H1 (cell line): ENCODE data around the gene DMBT1.

Source experiments
- BACH1 ChIP-seq: IDR thresholded peaks from 2 replicates; pipeline ENCODE4 v1.6.1; 2012; ENCODE audit warnings: low read length, improper control_type of control experiment
- CREB1 ChIP-seq: IDR thresholded peaks from 2 replicates; pipeline ENCODE4 v1.6.1; 2012; ENCODE audit warnings: inconsistent platforms
- FOSL1 ChIP-seq: IDR thresholded peaks from 2 replicates; pipeline ENCODE4 v1.6.1; 2011; ENCODE audit warnings: mild to moderate bottlenecking, low read depth, low read length, moderate library complexity; ENCODE audit not compliant: insufficient read depth
- JUN ChIP-seq: IDR thresholded peaks from 2 replicates; pipeline ENCODE4 v1.6.1; 2011; ENCODE audit warnings: low read depth, mild to moderate bottlenecking, improper control_type of control experiment, low read length
- NRF1 ChIP-seq: IDR thresholded peaks from 2 replicates; pipeline ENCODE4 v1.6.1; 2011; ENCODE audit warnings: mild to moderate bottlenecking, low read depth, low read length, improper control_type of control experiment
- POLR2A ChIP-seq, 2 experiments: IDR thresholded peaks; 1 replicate in 1 of 2; 2 replicates in 1 of 2; pipeline ENCODE4 v1.6.1; 2011; ENCODE audit warnings: low read depth in 2 of 2, low read length in 2 of 2, mild to moderate bottlenecking in 2 of 2; ENCODE audit errors: control extremely low read depth in 1 of 2
- POLR2AphosphoS5 ChIP-seq: IDR thresholded peaks from 2 replicates; pipeline ENCODE4 v1.6.1; 2011; ENCODE audit warnings: low read depth, low read length
- POU5F1 ChIP-seq: IDR thresholded peaks from 2 replicates; pipeline ENCODE4 v1.6.1; 2011; ENCODE audit warnings: low read depth, mild to moderate bottlenecking, low read length, moderate library complexity
- RBBP5 ChIP-seq: IDR thresholded peaks from 2 replicates; pipeline ENCODE4 v1.7.1; 2012; ENCODE audit warnings: low read depth, mild to moderate bottlenecking, inconsistent platforms, low read length, moderate library complexity, borderline replicate concordance
- TCF12 ChIP-seq: IDR thresholded peaks from 2 replicates; pipeline ENCODE4 v1.6.1; 2011; ENCODE audit warnings: low read depth, mild to moderate bottlenecking, low read length
- TF ChIP-seq, protein P1 (sequence below): fragments of 300-600 bp; sonication (generic); IDR thresholded peaks from 2 replicates; pipeline ENCODE4 v1.7.1; 2012; ENCODE audit warnings: low read length, moderate library complexity, mild to moderate bottlenecking, inconsistent platforms; ENCODE audit not compliant: insufficient replicate concordance
- TF ChIP-seq, protein P2 (sequence below): IDR thresholded peaks from 2 replicates; pipeline ENCODE4 v1.6.1; 2011; ENCODE audit warnings: low read depth, mild to moderate bottlenecking, low read length; ENCODE audit not compliant: insufficient read depth
- TF ChIP-seq, protein P3 (sequence below), 3 experiments: IDR thresholded peaks; 1 replicate in 2 of 3; 2 replicates in 1 of 3; pipeline versions ENCODE4 v1.5.1 to v1.6.1; 2011; ENCODE audit warnings: low read length in 3 of 3, mild to moderate bottlenecking in 3 of 3, inconsistent platforms in 2 of 3, low read depth in 1 of 3, moderate library complexity in 1 of 3; ENCODE audit not compliant: insufficient read depth in 1 of 3; ENCODE audit errors: control extremely low read depth in 1 of 3
- TF ChIP-seq, protein P4 (sequence below): IDR thresholded peaks from 2 replicates; pipeline ENCODE4 v1.6.1; 2012; ENCODE audit warnings: inconsistent platforms

DNA sequence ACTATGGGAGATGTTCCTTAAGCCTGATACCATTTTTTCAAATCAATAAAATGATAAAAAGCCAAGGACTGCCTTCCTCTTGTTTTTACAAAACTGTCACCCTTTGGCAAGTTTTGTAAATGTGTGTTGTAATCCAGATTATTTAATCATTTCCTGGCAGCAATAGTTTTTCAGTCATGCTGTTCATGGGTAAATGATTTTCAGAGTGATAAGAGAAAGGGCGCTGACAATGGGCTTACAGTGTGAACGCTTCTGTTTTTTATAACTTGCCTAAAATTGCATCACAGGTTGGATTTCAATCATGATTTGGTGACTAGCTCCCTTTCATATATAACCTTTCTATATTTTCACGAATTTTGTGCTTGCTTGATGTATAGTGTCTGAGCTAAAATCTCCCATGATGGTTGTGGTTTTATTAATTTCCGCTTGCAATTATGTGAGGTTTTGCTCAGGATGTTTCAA lies 19.0 kb upstream of the DMBT1 start:
- TF ChIP-seq RBBP5 (no peak), POLR2AphosphoS5 (no peak), TCF12 (no peak), CREB1 (no peak), BACH1 (no peak), FOSL1 (no peak), NRF1 (no peak), POU5F1 (no peak), JUN (no peak), POLR2A (IDR thresholded peaks at IDR 0.05; ENCODE audit: control extremely low read depth in 1 of 2, low read depth in 2 of 2, low read length in 2 of 2) (no peak)
- TF ChIP-seq, protein P1, sequence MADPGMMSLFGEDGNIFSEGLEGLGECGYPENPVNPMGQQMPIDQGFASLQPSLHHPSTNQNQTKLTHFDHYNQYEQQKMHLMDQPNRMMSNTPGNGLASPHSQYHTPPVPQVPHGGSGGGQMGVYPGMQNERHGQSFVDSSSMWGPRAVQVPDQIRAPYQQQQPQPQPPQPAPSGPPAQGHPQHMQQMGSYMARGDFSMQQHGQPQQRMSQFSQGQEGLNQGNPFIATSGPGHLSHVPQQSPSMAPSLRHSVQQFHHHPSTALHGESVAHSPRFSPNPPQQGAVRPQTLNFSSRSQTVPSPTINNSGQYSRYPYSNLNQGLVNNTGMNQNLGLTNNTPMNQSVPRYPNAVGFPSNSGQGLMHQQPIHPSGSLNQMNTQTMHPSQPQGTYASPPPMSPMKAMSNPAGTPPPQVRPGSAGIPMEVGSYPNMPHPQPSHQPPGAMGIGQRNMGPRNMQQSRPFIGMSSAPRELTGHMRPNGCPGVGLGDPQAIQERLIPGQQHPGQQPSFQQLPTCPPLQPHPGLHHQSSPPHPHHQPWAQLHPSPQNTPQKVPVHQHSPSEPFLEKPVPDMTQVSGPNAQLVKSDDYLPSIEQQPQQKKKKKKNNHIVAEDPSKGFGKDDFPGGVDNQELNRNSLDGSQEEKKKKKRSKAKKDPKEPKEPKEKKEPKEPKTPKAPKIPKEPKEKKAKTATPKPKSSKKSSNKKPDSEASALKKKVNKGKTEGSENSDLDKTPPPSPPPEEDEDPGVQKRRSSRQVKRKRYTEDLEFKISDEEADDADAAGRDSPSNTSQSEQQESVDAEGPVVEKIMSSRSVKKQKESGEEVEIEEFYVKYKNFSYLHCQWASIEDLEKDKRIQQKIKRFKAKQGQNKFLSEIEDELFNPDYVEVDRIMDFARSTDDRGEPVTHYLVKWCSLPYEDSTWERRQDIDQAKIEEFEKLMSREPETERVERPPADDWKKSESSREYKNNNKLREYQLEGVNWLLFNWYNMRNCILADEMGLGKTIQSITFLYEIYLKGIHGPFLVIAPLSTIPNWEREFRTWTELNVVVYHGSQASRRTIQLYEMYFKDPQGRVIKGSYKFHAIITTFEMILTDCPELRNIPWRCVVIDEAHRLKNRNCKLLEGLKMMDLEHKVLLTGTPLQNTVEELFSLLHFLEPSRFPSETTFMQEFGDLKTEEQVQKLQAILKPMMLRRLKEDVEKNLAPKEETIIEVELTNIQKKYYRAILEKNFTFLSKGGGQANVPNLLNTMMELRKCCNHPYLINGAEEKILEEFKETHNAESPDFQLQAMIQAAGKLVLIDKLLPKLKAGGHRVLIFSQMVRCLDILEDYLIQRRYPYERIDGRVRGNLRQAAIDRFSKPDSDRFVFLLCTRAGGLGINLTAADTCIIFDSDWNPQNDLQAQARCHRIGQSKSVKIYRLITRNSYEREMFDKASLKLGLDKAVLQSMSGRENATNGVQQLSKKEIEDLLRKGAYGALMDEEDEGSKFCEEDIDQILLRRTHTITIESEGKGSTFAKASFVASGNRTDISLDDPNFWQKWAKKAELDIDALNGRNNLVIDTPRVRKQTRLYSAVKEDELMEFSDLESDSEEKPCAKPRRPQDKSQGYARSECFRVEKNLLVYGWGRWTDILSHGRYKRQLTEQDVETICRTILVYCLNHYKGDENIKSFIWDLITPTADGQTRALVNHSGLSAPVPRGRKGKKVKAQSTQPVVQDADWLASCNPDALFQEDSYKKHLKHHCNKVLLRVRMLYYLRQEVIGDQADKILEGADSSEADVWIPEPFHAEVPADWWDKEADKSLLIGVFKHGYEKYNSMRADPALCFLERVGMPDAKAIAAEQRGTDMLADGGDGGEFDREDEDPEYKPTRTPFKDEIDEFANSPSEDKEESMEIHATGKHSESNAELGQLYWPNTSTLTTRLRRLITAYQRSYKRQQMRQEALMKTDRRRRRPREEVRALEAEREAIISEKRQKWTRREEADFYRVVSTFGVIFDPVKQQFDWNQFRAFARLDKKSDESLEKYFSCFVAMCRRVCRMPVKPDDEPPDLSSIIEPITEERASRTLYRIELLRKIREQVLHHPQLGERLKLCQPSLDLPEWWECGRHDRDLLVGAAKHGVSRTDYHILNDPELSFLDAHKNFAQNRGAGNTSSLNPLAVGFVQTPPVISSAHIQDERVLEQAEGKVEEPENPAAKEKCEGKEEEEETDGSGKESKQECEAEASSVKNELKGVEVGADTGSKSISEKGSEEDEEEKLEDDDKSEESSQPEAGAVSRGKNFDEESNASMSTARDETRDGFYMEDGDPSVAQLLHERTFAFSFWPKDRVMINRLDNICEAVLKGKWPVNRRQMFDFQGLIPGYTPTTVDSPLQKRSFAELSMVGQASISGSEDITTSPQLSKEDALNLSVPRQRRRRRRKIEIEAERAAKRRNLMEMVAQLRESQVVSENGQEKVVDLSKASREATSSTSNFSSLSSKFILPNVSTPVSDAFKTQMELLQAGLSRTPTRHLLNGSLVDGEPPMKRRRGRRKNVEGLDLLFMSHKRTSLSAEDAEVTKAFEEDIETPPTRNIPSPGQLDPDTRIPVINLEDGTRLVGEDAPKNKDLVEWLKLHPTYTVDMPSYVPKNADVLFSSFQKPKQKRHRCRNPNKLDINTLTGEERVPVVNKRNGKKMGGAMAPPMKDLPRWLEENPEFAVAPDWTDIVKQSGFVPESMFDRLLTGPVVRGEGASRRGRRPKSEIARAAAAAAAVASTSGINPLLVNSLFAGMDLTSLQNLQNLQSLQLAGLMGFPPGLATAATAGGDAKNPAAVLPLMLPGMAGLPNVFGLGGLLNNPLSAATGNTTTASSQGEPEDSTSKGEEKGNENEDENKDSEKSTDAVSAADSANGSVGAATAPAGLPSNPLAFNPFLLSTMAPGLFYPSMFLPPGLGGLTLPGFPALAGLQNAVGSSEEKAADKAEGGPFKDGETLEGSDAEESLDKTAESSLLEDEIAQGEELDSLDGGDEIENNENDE, result no peak
- TF ChIP-seq, protein P2, sequence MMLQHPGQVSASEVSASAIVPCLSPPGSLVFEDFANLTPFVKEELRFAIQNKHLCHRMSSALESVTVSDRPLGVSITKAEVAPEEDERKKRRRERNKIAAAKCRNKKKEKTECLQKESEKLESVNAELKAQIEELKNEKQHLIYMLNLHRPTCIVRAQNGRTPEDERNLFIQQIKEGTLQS, result no peak
- TF ChIP-seq, protein P3, sequence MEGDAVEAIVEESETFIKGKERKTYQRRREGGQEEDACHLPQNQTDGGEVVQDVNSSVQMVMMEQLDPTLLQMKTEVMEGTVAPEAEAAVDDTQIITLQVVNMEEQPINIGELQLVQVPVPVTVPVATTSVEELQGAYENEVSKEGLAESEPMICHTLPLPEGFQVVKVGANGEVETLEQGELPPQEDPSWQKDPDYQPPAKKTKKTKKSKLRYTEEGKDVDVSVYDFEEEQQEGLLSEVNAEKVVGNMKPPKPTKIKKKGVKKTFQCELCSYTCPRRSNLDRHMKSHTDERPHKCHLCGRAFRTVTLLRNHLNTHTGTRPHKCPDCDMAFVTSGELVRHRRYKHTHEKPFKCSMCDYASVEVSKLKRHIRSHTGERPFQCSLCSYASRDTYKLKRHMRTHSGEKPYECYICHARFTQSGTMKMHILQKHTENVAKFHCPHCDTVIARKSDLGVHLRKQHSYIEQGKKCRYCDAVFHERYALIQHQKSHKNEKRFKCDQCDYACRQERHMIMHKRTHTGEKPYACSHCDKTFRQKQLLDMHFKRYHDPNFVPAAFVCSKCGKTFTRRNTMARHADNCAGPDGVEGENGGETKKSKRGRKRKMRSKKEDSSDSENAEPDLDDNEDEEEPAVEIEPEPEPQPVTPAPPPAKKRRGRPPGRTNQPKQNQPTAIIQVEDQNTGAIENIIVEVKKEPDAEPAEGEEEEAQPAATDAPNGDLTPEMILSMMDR (IDR thresholded peaks at IDR 0.05; ENCODE audit: control extremely low read depth in 1 of 3, insufficient read depth in 1 of 3, low read depth in 1 of 3, low read length in 3 of 3), result no peak
- TF ChIP-seq, protein P4, sequence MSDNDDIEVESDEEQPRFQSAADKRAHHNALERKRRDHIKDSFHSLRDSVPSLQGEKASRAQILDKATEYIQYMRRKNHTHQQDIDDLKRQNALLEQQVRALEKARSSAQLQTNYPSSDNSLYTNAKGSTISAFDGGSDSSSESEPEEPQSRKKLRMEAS, result no peak
